Panc1 (cell line): ENCODE results near the gene EMP2. TPM values are rescaled to one million over a fixed set of nuclear protein-coding genes. Genes with fewer than 3 reads are reported as not detected.

Experiments
- ATAC-seq: fragments of 200-7000 bp; cut with Tn5 transposase; 2 replicates; pipeline ENCODE4 v1.9.1; 2020; ENCODE audit warnings: mild to moderate bottlenecking, moderate library complexity
- BruUV-seq: library from RNA; stranded (reverse); fragments of 400-500 nt; replicated peaks from 2 replicates; lab custom pipeline; 2021; lab: Mats Ljungman, UMichigan
- CTCF ChIA-PET: fragments of 300-600 bp; sonication (Branson Sonifier 250); formaldehyde crosslinking; loops from one replicate; lab custom pipeline; 2022; ENCODE audit warnings: antibody characterized with exemption; lab: Charles Lee
- POLR2A ChIA-PET: fragments of 300-600 bp; sonication (Branson Sonifier 250); formaldehyde crosslinking; loops from one replicate; lab custom pipeline; 2022; ENCODE audit warnings: antibody characterized with exemption; lab: Charles Lee
- DNase-seq: peaks from one replicate; pipeline ENCODE4 v3.0.0-alpha.2; 2010; ENCODE audit warnings: low read depth, low spot score
- H3K27ac ChIP-seq: 2 replicates; pipeline ENCODE4 v1.5.1; 2011; ENCODE audit warnings: mild to moderate bottlenecking, low read length, inconsistent platforms
- H3K27me3 ChIP-seq: fragments of 200-500 bp; sonication (Bioruptor generic); 2 replicates; pipeline ENCODE4 v1.6.0; 2014; ENCODE audit warnings: low read length, inconsistent platforms; ENCODE audit not compliant: control insufficient read depth, insufficient read depth
- H3K36me3 ChIP-seq: fragments of 200-500 bp; sonication (Bioruptor generic); 2 replicates; pipeline ENCODE4 v1.5.1; 2014; ENCODE audit warnings: inconsistent platforms, mild to moderate bottlenecking, low read length, moderate library complexity; ENCODE audit not compliant: control insufficient read depth, insufficient read depth
- H3K4me1 ChIP-seq: 2 replicates; pipeline ENCODE4 v1.5.1; 2011; ENCODE audit warnings: inconsistent platforms, mild to moderate bottlenecking, low read length, moderate library complexity; ENCODE audit not compliant: control insufficient read depth, insufficient read depth
- H3K4me3 ChIP-seq, 2 experiments: 2 replicates each; pipeline ENCODE4 v1.5.1; 2011 to 2012; ENCODE audit warnings: low read depth in 2 of 2, low read length in 2 of 2, mild to moderate bottlenecking in 2 of 2, inconsistent platforms in 1 of 2, moderate library complexity in 1 of 2
- H3K9me3 ChIP-seq: fragments of 200-500 bp; sonication (Bioruptor generic); 2 replicates; pipeline ENCODE4 v1.5.1; 2014; ENCODE audit warnings: low read depth, mild to moderate bottlenecking, inconsistent platforms, low read length, moderate library complexity; ENCODE audit not compliant: control insufficient read depth, insufficient read depth
- CTCF ChIP-seq: fragments of 450-650 bp; IDR thresholded peaks from 2 replicates; pipeline ENCODE4 v1.5.1; 2017; ENCODE audit warnings: mild to moderate bottlenecking
- POLR2AphosphoS5 ChIP-seq: IDR thresholded peaks from 2 replicates; pipeline ENCODE4 v1.6.1; 2012; ENCODE audit warnings: mild to moderate bottlenecking, low read depth, low read length, moderate library complexity
- REST ChIP-seq, 2 experiments: IDR thresholded peaks; 2 replicates each; pipeline ENCODE4 v1.6.1; 2011 to 2012; ENCODE audit warnings: low read depth in 2 of 2, control low read depth in 1 of 2, low read length in 1 of 2, mild to moderate bottlenecking in 1 of 2, moderate library complexity in 1 of 2; ENCODE audit not compliant: insufficient read depth in 1 of 2
- SIN3A ChIP-seq: IDR thresholded peaks from 2 replicates; pipeline ENCODE4 v1.6.1; 2012; ENCODE audit warnings: low read depth, mild to moderate bottlenecking, low read length, moderate library complexity, borderline replicate concordance; ENCODE audit not compliant: insufficient read depth
- TCF7L2 ChIP-seq: IDR thresholded peaks from 2 replicates; pipeline ENCODE4 v1.6.1; 2011; ENCODE audit warnings: mild to moderate bottlenecking, low read depth, low read length, inconsistent platforms
- in situ Hi-C: cut with HindIII; loops from 2 replicates; pipeline ENCODE4 v1.10.0; 2016; ENCODE audit warnings: low sequenced_read_pairs, low pct_unique_long_range_greater_than_20kb
- intact Hi-C: fragments of 100-400 bp; cut with micrococcal nuclease; formaldehyde crosslinking; loops from one replicate; pipeline ENCODE4 v1.10.0; 2022; ENCODE audit not compliant: unreplicated experiment
- total RNA-seq: library from RNA; stranded (reverse); gene quantifications from one replicate; pipeline ENCODE4 v1.2.1, GENCODE V29; 2021; ENCODE audit not compliant: unreplicated experiment

The EMP2 gene
- total RNA-seq, 1 experiment from 2014 or later: 13.8 TPM

GRCh38 chr16:10543231-10543977, 37.0 kb downstream of the EMP2 start:
- no peak for ATAC-seq
- intact Hi-C loops (no loop called here), in situ Hi-C loops (no loop called here)
- ChIA-PET CTCF (no interaction called here), POLR2A (no interaction called here)
- H3K27ac ChIP-seq: no peak overlapping the region
- no peak for DNase-seq
- no peak overlapping the region for H3K4me3 ChIP-seq
- no TSS peak for BruUV-seq
- H3K4me1 ChIP-seq: no peaks in the 10 kb centered on the region
- no peaks in the 10 kb centered on the region for H3K9me3 ChIP-seq
- no peaks in the 10 kb centered on the region for H3K36me3 ChIP-seq
- TF ChIP-seq REST (IDR thresholded peaks at IDR 0.05; ENCODE audit: insufficient read depth in 1 of 2, low read depth in 2 of 2, low read length in 1 of 2): no peak
- no peak for TF ChIP-seq POLR2AphosphoS5
- no peak for TF ChIP-seq CTCF
- no peak for TF ChIP-seq TCF7L2
- TF ChIP-seq SIN3A: no peak
- no peaks in the 10 kb centered on the region for H3K27me3 ChIP-seq

GRCh38 chr16:10541366-10541765, 39.0 kb downstream of the EMP2 start:
- Histone ChIP-seq H3K4me1 (no peaks in the 10 kb centered on the region), H3K9me3 (no peaks in the 10 kb centered on the region), H3K36me3 (no peaks in the 10 kb centered on the region), H3K27me3 (no peaks in the 10 kb centered on the region), H3K27ac (no peak overlapping the region), H3K4me3 (no peak overlapping the region)
- ATAC-seq (no peak), DNase-seq (no peak)
- CTCF ChIA-PET: no interaction called here
- in situ Hi-C loops (no loop called here), intact Hi-C loops (no loop called here)
- POLR2A ChIA-PET: interaction anchor here (0.5 kb wide), 1 partner anchor 224 kb away, joined by 3 read pairs; no protein-coding TSS in a partner anchor
- TF ChIP-seq SIN3A (no peak), CTCF (no peak), TCF7L2 (no peak), POLR2AphosphoS5 (no peak), REST (IDR thresholded peaks at IDR 0.05; ENCODE audit: insufficient read depth in 1 of 2, low read depth in 2 of 2, low read length in 1 of 2) (no peak)
- BruUV-seq: no TSS peak
